ENCODE measurements around the gene ZNF184. TPM values are rescaled to one million over a fixed set of nuclear protein-coding genes. Genes with fewer than 3 reads are reported as not detected.

The ZNF184 gene
- total and polyA plus RNA-seq, 9 of the 15 experiments (the other 6 are each of a cell fraction or from before 2014, with no cell fraction given): 7.6 to 22.2 (median 12.8) TPM

DNA sequence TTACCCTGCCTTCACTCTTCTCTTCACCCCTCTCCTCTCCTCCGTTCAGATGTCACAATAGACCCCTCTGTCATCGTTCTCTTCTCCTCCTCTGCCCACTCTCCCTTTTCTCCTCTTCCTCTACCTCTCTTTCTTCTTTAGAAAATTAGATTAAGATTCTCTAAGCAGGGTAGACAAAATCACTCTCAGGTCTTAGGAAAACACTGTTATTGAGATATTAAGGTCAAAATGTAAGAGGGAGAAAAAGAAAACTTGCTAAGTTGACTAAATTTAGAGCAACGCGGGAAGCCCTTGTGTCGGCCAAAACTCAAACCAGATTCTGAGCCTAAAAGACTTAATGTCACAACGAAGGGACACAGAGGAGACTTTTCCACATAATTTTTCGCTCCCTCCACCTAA, 22.1 kb upstream of the ZNF184 start (continued):
- TF ChIP-seq BRF1 (IDR thresholded peaks at IDR 0.05; ENCODE audit: borderline replicate concordance, extremely low read depth, insufficient read length) (no peak), BRD4 (IDR thresholded peaks at IDR 0.05) (no peak), DDX20 (tag; IDR thresholded peaks at IDR 0.05; ENCODE audit: low read depth) (no peak), HDAC1 (IDR thresholded peaks at IDR 0.05) (0 out of 4 replicates have a peak, but pooled peaks of 1 of the 2 experiments have one; percentile 47)
- TF ChIP-seq, protein P1, sequence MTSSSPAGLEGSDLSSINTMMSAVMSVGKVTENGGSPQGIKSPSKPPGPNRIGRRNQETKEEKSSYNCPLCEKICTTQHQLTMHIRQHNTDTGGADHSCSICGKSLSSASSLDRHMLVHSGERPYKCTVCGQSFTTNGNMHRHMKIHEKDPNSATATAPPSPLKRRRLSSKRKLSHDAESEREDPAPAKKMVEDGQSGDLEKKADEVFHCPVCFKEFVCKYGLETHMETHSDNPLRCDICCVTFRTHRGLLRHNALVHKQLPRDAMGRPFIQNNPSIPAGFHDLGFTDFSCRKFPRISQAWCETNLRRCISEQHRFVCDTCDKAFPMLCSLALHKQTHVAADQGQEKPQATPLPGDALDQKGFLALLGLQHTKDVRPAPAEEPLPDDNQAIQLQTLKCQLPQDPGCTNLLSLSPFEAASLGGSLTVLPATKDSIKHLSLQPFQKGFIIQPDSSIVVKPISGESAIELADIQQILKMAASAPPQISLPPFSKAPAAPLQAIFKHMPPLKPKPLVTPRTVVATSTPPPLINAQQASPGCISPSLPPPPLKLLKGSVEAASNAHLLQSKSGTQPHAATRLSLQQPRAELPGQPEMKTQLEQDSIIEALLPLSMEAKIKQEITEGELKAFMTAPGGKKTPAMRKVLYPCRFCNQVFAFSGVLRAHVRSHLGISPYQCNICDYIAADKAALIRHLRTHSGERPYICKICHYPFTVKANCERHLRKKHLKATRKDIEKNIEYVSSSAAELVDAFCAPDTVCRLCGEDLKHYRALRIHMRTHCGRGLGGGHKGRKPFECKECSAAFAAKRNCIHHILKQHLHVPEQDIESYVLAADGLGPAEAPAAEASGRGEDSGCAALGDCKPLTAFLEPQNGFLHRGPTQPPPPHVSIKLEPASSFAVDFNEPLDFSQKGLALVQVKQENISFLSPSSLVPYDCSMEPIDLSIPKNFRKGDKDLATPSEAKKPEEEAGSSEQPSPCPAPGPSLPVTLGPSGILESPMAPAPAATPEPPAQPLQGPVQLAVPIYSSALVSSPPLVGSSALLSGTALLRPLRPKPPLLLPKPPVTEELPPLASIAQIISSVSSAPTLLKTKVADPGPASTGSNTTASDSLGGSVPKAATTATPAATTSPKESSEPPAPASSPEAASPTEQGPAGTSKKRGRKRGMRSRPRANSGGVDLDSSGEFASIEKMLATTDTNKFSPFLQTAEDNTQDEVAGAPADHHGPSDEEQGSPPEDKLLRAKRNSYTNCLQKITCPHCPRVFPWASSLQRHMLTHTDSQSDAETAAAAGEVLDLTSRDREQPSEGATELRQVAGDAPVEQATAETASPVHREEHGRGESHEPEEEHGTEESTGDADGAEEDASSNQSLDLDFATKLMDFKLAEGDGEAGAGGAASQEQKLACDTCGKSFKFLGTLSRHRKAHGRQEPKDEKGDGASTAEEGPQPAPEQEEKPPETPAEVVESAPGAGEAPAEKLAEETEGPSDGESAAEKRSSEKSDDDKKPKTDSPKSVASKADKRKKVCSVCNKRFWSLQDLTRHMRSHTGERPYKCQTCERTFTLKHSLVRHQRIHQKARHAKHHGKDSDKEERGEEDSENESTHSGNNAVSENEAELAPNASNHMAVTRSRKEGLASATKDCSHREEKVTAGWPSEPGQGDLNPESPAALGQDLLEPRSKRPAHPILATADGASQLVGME (CRISPR knock-in tag; IDR thresholded peaks at IDR 0.05): no peak
- TF ChIP-seq, protein P2, sequence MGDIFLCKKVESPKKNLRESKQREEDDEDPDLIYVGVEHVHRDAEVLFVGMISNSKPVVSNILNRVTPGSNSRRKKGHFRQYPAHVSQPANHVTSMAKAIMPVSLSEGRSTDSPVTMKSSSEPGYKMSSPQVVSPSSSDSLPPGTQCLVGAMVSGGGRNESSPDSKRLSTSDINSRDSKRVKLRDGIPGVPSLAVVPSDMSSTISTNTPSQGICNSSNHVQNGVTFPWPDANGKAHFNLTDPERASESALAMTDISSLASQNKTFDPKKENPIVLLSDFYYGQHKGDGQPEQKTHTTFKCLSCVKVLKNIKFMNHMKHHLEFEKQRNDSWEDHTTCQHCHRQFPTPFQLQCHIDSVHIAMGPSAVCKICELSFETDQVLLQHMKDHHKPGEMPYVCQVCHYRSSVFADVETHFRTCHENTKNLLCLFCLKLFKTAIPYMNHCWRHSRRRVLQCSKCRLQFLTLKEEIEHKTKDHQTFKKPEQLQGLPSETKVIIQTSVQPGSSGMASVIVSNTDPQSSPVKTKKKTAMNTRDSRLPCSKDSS (IDR thresholded peaks at IDR 0.05; ENCODE audit: low read depth, partially characterized antibody): no peak
- TF ChIP-seq, protein P3, sequence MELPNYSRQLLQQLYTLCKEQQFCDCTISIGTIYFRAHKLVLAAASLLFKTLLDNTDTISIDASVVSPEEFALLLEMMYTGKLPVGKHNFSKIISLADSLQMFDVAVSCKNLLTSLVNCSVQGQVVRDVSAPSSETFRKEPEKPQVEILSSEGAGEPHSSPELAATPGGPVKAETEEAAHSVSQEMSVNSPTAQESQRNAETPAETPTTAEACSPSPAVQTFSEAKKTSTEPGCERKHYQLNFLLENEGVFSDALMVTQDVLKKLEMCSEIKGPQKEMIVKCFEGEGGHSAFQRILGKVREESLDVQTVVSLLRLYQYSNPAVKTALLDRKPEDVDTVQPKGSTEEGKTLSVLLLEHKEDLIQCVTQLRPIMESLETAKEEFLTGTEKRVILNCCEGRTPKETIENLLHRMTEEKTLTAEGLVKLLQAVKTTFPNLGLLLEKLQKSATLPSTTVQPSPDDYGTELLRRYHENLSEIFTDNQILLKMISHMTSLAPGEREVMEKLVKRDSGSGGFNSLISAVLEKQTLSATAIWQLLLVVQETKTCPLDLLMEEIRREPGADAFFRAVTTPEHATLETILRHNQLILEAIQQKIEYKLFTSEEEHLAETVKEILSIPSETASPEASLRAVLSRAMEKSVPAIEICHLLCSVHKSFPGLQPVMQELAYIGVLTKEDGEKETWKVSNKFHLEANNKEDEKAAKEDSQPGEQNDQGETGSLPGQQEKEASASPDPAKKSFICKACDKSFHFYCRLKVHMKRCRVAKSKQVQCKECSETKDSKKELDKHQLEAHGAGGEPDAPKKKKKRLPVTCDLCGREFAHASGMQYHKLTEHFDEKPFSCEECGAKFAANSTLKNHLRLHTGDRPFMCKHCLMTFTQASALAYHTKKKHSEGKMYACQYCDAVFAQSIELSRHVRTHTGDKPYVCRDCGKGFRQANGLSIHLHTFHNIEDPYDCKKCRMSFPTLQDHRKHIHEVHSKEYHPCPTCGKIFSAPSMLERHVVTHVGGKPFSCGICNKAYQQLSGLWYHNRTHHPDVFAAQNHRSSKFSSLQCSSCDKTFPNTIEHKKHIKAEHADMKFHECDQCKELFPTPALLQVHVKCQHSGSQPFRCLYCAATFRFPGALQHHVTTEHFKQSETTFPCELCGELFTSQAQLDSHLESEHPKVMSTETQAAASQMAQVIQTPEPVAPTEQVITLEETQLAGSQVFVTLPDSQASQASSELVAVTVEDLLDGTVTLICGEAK (IDR thresholded peaks at IDR 0.05): no peak
- TF ChIP-seq, protein P3 (CRISPR knock-in tag; IDR thresholded peaks at IDR 0.05): no peak
- TF ChIP-seq, protein P4, sequence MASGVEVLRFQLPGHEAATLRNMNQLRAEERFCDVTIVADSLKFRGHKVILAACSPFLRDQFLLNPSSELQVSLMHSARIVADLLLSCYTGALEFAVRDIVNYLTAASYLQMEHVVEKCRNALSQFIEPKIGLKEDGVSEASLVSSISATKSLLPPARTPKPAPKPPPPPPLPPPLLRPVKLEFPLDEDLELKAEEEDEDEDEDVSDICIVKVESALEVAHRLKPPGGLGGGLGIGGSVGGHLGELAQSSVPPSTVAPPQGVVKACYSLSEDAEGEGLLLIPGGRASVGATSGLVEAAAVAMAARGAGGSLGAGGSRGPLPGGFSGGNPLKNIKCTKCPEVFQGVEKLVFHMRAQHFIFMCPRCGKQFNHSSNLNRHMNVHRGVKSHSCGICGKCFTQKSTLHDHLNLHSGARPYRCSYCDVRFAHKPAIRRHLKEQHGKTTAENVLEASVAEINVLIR (CRISPR knock-in tag; IDR thresholded peaks at IDR 0.05): no peak

Data from K562 (cell line).